Activated T-cell treated with anti-CD3 and anti-CD28 coated beads, Interleukin-2, amount 50 U/mL, for 1 hour (primary cell): ENCODE measurements around the gene NELL2.
"Not testable (repeated sequence)": the region's sequence is repeated elsewhere in the genome, so short reads cannot be mapped to it uniquely, and the experiment has no call there.

Experiments used
- DNase-seq: peaks from one replicate; pipeline ENCODE4 v3.0.0-alpha.2; 2020

NELL2 gene

DNA sequence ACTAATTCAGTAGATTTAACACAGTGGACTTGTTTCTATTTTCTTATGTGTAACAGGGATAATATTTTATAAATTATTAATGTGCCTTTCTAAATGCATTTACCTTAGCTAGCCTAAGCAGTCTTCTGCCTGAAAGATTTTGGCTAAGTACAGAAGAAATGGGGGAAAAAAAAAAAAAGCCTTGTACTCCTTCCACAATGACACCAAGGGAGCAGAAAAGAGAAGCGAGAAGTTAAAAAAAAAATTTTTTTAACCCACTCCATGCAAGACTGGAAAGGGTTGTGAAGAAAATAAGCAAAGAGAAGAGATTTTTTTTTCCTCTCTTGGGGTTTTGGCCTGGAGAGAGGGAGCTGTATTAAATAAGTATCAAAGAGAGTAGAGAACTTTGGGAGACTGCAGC is 28.7 kb downstream of the NELL2 start:
- DNase-seq, result no peak

DNA sequence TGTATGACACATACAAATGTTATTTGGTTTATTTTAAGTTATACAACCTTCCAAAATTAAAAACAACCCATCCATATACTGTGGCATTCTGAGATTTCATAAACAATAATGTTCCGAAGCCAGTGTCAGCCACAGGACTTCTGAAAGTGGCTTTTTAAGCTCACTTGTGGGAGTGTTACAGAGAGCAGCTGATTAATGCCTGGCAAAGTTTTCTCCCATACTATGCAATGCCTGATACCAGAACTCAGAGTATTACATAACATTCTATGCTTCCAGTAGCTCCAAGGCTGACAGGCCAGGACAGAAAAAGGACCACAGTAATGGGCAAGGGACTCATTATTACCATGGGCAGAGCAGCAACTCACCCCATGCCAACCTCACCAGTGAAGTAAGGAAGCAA is 29.3 kb downstream of the NELL2 start:
- no peak for DNase-seq

DNA sequence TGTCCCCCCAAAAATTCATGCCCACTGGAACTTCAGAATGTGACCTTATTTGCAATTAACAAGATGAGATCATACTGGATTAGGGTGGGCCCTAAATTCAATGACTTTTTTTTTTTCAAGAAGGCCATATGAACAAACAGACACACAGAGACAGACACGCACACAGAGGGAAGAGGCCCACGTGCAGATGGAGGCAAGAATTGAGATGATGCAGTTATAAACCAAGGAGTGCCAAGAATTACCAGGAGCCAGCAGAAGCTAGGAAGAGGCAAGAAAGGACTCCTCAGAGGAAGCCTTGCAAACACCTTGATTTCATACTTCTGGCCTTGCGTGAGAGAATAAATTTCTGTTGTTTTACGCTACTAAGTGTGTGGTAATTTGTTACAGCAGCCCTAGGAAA is 33.4 kb downstream of the NELL2 start:
- DNase-seq, result no peak

DNA sequence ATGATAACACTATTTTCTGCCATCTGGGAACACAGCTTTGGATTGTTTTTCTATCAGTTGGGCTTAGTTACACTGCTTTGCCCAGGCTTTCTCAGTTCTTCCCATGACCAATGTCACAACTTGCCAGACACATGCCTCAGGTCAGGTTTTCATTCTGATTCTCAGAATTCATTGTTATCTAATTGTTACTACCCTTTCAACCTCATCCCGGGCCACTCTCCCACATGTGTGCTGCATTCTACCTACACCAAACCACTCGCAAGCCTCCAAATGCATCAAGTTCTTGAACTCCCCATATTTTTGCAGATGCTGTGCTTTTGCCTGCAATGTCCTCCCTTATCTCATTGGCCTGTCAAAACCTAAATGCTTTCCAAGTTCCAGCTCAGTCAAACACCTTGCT is 36.3 kb downstream of the NELL2 start:
- DNase-seq, result no peak

DNA sequence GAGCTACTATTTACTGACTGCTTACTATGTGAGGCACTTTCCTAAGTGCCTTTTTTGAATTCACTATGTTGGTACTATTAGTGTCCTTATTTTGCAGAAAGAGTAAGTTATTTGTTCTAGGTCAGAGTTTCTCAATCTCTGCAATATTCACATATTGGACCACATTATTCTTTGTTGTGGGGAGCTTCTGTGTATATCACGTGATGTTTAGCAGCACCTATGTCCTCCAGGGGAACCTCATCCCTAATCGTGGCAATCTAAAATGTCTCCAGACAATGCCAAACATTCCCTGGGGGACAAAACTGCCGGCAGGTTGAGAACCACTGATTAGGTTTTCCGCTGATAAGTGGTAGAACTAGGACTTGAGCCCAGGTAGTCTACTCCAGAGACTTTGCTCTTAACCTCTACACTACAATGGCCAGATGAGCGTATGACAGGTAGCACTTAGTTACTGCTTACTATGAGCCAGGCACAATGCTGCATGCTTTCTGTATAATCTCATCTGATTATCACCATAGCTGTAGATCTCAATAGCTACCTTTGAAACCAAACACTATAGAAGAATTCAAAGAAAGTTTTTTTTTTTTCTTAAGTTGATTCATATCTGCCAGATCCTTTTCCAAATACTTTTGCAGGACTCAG is 38.9 kb downstream of the NELL2 start:
- no peak for DNase-seq

DNA sequence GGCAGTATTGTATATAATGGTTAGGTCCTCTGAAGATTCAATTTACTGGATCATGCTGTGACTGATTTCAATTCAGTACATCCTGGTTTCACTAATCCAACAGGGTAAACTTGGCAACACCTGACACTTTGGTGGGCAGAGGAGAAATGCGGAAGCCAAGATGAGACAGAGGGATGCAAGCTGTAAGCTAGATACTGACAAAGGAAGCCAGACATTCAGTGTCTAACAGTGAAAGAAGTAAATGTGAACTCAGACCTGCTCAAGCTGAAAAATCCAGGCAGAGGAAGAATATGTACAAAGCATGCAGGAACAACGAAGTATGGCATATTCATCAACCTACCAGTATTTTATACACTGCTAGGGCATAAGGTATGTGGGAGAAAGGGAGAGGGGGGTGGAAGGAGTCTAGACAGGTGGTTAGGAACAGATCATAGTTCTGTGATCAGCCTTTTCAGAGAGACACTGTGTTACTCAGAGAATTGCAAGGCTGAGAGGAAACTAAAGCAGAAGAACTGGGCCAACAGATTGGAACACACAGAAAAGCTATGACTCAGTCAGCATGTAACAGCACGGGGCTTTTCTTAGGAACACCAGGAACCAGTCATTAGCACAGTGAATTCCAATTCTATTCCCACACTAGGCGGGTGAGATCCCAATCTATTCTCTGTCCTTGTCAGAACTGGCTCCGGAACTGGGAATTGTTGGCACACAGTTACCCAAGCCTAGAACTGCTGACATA is 40.3 kb downstream of the NELL2 start:
- DNase-seq, result peak; percentile 34

DNA sequence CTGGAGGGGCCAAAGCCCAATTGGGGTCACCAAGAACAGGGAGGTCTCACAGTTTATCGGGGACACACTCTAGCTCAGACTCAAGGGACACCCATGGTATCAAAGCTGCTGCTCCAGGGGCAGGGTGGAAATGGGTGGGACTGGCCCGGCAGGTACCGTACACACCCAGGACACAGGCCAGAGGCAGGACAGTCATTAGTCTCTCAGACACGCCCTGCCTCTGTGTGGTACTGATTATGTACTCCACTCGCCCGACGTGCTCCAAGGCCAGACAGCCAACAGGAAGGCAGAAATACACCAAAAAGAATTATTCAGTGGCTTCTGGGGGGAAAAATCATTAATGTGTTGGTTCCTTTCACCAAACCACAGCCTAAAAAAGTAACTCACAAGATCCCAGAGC is 41.1 kb downstream of the NELL2 start:
- DNase-seq, result not testable (repeated sequence)

DNA sequence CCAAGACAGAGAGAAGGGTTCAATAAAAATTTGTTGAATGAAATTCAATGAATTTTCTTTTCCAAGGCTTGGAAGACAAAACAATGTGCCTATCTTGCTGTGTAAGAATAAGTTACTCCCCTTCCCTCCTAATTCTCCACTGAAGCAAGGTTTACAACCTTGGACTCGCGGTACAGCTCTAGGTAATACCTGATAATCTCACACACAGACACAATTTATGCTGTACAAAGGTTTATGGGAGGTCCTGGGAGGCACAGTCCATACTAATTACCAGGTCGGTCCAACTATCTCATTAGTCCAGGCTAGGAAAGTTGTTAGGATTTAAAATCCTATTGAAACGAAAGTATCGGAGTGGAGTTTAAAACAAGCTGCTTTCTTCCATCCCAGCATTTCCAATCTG is 42.6 kb downstream of the NELL2 start:
- DNase-seq, result no peak

DNA sequence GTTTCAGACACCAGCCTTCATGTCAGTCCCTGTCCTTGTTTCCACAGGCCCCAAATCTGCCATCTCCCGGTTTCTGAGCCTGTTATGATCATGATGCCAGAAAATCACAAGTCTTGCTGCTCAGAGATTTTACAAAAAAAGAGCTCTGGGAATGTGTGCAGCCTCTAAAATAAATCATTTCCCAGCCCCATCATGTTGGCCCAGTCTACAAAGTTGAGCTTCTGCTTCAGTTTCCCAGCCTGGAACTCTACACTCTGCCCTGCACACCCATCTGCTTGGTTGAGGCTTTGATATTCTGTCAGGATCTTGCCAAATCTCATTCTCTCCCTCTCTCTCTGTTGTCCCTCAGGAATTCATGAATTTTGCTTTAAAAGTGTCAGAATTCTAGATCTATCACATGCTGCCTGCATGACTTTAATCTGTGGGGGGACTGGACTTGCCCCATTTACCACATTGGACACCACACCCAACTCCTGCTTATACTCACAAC is 45.5 kb downstream of the NELL2 start:
- no peak for DNase-seq

DNA sequence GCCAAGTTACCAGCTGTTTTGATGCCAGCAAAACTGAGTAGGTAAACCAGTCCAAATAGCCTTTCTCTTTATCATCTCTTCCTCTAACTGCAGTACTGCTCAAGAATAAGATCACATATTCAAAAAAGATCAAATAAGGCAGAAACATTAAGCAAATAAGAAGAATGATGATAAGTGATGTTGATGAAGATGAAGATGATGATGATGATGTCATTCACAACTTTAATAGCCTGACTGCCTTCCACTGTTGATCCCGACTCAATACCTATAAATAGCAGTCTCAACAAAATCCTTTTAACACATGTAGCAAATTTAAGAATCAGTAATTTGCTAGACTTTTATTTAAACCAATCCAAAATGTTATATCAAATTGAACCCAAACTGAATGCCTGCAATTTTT is 47.1 kb downstream of the NELL2 start:
- DNase-seq, result no peak

DNA sequence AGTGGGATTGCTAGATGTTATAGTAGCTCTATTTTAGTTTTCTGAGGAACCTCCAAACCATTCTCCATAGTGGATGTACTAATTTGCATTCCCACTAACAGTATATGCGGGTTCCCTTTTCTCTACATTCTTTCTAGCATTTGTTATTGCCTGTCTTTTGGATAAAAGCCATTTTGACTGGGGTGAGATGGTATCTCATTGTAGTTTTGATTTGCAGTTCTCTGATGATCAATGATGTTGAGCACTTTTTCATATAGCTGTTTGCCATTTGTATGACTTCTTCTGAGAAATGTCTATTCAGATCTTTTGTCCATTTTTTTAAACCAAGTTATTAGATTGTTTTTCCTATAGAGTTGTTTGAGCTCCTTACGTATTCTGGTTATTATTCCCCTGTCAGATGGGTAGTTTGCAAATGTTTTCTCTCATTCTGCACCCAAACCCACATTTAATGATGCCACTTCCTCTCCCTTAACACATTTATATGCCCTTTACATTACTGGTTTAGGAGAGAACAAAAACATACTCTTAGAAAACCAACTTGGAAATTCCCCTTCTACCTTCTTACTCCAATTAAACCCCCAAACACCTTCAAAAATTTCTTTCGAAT is 48.2 kb downstream of the NELL2 start:
- no peak for DNase-seq

DNA sequence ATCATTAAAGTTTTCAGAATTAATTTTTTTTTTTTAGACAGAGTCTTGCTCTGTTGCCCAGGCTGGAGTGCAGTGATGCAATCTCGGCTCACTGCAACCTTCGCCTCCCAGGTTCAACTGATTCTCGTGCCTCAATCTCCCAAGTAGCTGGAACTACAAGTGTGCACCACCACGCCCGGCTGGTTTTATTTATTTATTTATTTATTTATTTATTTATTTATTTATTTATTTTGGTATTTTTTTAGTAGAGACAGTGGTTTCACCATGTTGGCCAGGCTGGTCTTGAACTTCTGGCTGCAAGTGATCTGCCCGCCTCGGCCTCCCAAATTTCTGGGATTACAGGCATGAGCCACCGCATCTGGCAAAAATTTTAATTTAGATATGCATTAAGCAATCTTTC is 54.4 kb downstream of the NELL2 start:
- not testable (repeated sequence) for DNase-seq

DNA sequence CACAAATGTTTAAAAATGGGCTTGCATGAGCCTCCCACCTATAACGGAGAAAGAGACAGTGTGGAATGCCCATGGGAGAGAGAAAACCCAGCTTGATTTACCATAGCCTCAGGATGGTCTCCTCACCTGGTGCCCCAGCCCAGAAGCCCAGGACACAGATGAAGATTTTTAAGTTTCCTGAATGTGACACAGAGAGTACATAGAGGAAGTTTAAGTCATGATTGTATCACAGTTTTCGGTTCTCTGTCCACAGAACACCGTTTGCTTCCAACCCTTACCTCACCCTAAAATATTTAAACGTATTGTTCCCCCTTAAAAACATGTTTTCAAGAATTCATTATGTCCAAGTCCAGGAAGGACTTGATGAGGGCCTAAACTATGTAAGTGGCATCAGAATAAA is 56.2 kb downstream of the NELL2 start:
- DNase-seq, result no peak

DNA sequence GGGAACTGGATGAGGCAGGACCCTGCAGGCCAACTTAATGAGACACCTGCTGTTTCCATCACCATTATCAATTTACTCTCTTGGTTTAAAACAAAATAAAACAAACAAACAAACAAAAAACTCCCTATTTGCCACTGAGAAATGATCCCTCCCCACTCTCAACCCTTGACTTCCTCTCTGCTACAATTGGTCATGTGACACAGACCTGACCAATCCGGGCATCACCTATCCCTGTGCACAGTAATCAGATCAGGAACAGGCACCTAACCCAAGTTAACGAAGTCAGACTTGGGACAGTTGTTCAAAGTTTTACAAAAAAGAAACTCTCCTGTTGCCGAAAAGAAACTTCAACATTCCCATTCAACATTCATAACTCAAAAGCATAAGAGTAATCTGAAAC is 58.4 kb downstream of the NELL2 start:
- DNase-seq, result no peak

DNA sequence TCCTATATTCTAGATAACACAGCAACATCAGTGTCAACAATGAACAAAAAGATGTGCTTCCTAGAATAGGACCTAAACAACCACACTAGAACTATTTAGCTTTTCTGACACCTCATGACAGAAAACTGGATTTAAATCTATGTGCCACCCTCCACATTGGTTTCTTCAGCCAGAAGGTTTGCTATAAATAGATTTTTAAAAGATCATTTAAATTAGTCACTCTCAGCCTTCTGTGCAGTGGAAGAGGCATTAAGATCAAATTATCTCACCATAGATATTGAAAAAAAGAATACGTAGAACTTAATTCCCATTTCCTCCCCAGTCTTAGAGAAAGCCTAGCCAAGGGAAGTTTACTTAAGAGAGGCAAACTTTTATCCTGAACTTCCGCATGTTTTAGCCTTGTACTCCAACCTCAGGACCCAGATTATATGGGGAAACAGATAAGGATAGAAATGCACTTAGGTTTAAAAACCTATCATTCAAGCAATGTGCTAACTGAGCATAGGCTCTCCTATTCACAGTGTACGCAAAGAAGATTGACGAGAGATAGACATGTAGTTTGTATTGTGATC is 59.6 kb downstream of the NELL2 start:
- DNase-seq, result no peak

DNA sequence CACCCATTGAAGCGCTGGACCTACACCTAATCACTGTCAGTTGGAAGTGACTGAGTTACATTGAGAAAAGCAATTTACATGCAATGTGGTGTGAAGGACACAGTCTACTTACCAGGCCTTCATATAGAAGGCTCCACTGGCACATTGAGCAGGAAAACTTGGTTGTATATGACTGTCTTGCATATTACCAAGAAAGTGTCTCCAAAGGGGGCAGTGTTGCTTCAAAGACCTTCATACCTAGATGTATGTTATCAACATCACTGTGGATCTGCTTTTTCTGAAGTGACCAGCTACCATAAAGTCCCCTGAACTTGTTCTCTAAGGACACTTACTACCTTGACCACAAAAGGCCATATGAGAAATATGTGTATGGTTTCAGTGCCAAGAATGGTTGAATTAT is 64.1 kb downstream of the NELL2 start:
- DNase-seq, result no peak

DNA sequence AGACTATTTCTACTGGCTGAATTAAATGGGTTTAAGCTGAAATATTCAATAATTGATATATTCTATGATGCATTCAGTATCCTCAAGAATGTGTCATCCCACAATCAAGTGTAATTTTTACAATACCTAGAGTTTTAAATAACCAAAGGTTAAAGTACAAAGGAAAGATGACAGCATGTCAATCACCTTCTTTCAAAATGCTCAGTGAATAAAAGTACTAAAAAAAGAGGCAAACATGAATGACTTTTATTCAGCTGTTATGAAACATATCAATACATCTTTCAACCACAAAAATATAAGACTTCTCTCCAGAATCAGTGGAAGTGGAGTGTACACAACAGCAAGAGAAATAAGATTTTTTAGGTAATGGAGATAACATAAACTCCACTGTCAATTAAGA is 72.0 kb downstream of the NELL2 start:
- DNase-seq, result no peak

DNA sequence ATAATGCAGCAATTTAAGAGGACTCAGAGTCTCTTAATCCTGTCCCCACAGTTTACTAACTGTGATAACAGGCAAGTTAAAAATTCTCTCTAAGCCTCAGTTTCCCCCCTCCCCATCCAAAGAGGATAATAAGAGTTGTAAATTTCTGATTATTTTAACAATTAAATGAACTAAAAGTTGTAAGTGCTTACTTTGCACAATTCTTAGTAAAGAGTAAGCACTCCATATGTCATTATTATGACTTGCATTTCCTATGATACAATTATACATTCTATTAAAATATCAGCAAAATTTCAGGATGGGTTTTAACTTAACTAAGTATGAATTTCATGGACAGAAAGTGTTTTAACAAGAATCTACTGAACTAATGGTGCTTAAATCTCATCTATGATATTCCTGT is 80.1 kb downstream of the NELL2 start:
- no peak for DNase-seq

DNA sequence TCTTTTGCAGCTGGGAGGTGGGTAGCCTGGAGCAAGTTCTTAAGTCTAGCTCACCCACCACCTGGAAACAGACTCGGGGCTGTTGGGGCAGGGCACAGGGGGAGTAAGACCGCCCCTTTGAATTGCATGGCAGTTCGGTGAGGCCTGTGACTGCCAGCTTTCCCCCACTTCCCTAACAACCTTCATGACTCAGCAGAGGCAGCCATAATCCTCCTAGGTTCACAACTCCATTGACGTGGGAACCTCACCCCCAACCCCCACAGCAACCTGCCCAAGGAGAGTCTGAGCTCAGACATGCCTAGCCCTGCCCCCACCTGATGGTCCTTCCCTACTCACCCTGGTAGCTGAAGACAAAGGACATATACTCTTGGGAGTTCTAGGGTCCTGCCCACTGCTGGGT is 87.4 kb downstream of the NELL2 start:
- no peak for DNase-seq

DNA sequence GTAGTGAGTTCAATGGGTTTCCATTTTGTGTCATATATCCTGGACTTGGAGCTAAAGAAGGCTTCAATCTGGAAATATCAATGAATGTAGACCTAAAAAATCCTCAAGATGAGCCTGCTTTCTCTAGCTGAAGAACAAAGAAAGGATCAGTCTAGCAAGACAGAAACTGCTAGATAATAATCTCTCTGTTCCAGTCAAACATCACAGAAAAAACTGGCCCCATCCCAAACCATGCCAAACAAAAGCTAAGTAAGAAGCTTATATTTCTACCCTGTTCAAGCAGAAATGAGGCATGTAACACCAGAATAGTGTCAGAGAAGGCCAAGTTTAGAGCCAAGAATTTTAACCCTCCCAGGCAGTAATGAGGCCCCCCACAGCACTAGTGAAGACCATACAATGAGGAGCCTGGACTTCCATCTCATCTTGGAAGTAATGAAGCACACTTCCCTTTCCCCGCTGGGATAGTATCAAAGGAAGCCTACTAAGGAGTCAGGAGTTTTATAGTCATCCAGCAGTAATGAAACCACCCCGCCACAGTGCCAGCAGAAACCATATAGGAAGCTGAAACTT is 95.8 kb downstream of the NELL2 start:
- no peak for DNase-seq

DNA sequence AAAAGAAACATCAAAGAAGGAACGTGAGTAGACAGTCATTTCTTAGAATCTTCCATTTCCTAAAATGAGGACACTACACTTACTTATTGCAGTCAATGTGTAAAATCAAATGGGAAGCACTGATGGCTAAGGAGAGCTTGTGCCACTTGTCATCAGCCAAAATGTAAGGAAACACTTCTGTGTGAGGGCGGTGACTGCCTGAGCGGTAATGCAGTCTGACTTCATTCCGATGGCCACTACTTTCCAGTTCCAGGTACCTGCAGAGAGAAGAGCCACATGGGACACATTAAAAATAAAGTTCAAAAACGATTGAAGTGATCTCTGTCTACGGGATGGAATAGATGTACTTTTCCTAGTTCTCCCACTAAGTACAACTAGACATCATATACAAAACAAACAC is 96.3 kb downstream of the NELL2 start:
- no peak for DNase-seq

DNA sequence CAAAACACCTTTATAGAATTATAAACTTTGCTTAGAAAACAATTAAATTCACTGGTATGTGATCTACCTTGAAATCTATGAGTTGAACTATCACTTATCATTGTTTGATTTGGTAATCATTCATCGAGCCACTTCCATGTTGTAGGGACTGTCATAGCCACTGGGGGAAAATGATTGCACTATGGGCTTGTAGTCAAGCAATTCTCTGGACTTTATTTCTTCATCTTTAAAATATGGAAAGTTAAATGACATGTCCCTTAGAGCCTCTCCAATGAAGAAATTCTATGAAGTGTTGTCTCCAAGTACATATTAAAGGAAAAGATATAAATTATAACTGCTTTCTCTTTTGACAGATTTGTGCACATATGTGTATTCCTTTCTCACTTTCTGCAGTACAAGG is 97.3 kb downstream of the NELL2 start:
- no peak for DNase-seq

DNA sequence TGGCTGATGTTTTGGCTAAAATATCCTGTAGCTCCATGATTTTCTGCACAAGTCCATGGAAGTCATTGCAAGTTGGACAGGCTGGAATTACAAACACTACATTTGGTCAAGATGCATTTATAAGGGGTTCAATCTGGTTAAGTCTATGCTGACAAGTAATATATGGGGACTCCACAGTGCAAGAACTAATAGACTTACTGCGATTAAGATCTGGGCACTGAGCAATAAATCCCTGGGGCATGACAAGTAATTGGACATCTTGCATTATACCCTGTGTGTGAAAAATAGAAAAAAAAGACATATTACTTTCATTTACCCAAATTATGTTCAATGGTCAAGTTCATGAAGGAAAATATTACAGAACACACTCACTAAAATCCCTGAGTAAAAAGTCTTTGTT is 99.1 kb downstream of the NELL2 start:
- no peak for DNase-seq

DNA sequence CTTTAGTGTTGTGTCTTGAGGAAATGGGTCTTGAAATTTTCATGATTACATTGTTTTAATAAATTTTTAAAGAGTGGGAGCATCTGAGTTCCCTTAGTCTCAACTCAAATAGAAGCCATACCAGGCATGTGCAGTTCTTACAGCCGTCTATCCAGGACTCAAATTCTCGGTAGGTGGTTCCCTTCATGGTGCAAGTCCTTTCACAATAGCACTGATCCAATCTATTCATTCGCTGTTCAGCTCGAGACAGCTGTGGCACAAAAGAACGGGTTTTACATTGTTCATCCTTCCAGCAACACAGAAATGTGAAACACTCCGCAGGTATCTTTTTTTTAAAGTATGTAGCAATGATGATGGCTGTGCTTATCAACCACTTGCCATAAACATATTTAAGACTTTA is 100.2 kb downstream of the NELL2 start:
- no peak for DNase-seq
